Measurements from ENCODE around the gene ZFR.

Gene ZFR

GRCh38 chr5:32428426-32428825, 16.1 kb downstream of the ZFR start:
- Mint-ChIP-seq H3K27me3 (ENCODE audit: low read depth) (peaks cover 3% of the 10 kb centered on the region), H3K27ac (no peak overlapping the region), H3K36me3 (ENCODE audit: low read depth) (peaks cover 87% of the 10 kb centered on the region), H3K9me3 (peaks cover 32% of the 10 kb centered on the region), H3K4me1 (peaks cover 13% of the 10 kb centered on the region), H3K4me3 (no peak overlapping the region)
- TF ChIP-seq CTCF (IDR thresholded peaks at IDR 0.05; ENCODE audit: unreplicated experiment in 3 of 3), result no peak

- Mint-ChIP-seq H3K4me1 (peaks cover 19% of the 10 kb centered on the region), H3K4me3 (no peak overlapping the region), H3K27me3 (ENCODE audit: low read depth) (peaks cover 3% of the 10 kb centered on the region), H3K27ac (no peak overlapping the region), H3K36me3 (ENCODE audit: low read depth) (peaks cover 85% of the 10 kb centered on the region), H3K9me3 (peaks cover 32% of the 10 kb centered on the region)
- no peak for TF ChIP-seq CTCF (IDR thresholded peaks at IDR 0.05; ENCODE audit: unreplicated experiment in 3 of 3)
Measured at GRCh38 chr5:32426440-32427151, 17.9 kb downstream of the ZFR start.

GRCh38 chr5:32422697-32423096, 21.8 kb downstream of the ZFR start:
- Mint-ChIP-seq H3K4me1 (peaks cover 32% of the 10 kb centered on the region), H3K27ac (no peak overlapping the region), H3K9me3 (peaks cover 21% of the 10 kb centered on the region), H3K36me3 (ENCODE audit: low read depth) (peaks cover 65% of the 10 kb centered on the region), H3K27me3 (ENCODE audit: low read depth) (peaks cover 3% of the 10 kb centered on the region), H3K4me3 (no peak overlapping the region)
- no peak for TF ChIP-seq CTCF (IDR thresholded peaks at IDR 0.05; ENCODE audit: unreplicated experiment in 3 of 3)

- Mint-ChIP-seq H3K27ac (peak overlapping the region in 2 of 3 experiments; percentile 33 to 88), H3K36me3 (ENCODE audit: low read depth) (peaks cover 64% of the 10 kb centered on the region), H3K27me3 (ENCODE audit: low read depth) (peaks cover 3% of the 10 kb centered on the region), H3K4me3 (no peak overlapping the region), H3K4me1 (peaks cover 32% of the 10 kb centered on the region), H3K9me3 (peaks cover 9% of the 10 kb centered on the region)
- no peak for TF ChIP-seq CTCF (IDR thresholded peaks at IDR 0.05; ENCODE audit: unreplicated experiment in 3 of 3)
Measured at GRCh38 chr5:32421075-32421474, 23.5 kb downstream of the ZFR start.

GRCh38 chr5:32420506-32420905, 24.0 kb downstream of the ZFR start:
- no peak for TF ChIP-seq CTCF (IDR thresholded peaks at IDR 0.05; ENCODE audit: unreplicated experiment in 3 of 3)
- Mint-ChIP-seq H3K4me3 (peak overlapping the region in 1 of 3 experiments; percentile 58), H3K9me3 (peaks cover 8% of the 10 kb centered on the region), H3K27ac (peak overlapping the region; percentile 81 to 88 (median 81)), H3K36me3 (ENCODE audit: low read depth) (peaks cover 63% of the 10 kb centered on the region), H3K4me1 (peaks cover 32% of the 10 kb centered on the region), H3K27me3 (ENCODE audit: low read depth) (peaks cover 3% of the 10 kb centered on the region)

GRCh38 chr5:32419791-32420190, 24.7 kb downstream of the ZFR start:
- Mint-ChIP-seq H3K36me3 (ENCODE audit: low read depth) (peaks cover 66% of the 10 kb centered on the region), H3K27ac (peak overlapping the region in 2 of 3 experiments; percentile 47 to 61), H3K4me1 (peaks cover 35% of the 10 kb centered on the region), H3K4me3 (peak overlapping the region in 1 of 3 experiments; percentile 61), H3K9me3 (peaks cover 6% of the 10 kb centered on the region), H3K27me3 (ENCODE audit: low read depth) (peaks cover 3% of the 10 kb centered on the region)
- no peak for TF ChIP-seq CTCF (IDR thresholded peaks at IDR 0.05; ENCODE audit: unreplicated experiment in 3 of 3)
